Thyroid gland (tissue), 4 donors: ENCODE measurements around the gene CA6.

Experiments used
- POLR2A ChIP-seq, 2 donors: fragments of 450-650 bp; IDR thresholded peaks; one replicate each; pipeline ENCODE4 v1.6.1; 2017; ENCODE audit warnings: antibody characterized with exemption in 2 of 2, mild to moderate bottlenecking in 2 of 2, moderate library complexity in 1 of 2
- TF ChIP-seq, protein P1 (sequence below), 6 experiments: fragments of 200-600 bp in 3 of 6; fragments of 450-650 bp in 3 of 6; sonication (generic) in 3 of 6; IDR thresholded peaks; one replicate each; pipeline ENCODE4 v1.5.1; 2016 to 2019; ENCODE audit warnings: antibody characterized with exemption in 6 of 6, mild to moderate bottlenecking in 2 of 6, inconsistent platforms in 1 of 6, moderate library complexity in 1 of 6

- TF ChIP-seq, protein P1, sequence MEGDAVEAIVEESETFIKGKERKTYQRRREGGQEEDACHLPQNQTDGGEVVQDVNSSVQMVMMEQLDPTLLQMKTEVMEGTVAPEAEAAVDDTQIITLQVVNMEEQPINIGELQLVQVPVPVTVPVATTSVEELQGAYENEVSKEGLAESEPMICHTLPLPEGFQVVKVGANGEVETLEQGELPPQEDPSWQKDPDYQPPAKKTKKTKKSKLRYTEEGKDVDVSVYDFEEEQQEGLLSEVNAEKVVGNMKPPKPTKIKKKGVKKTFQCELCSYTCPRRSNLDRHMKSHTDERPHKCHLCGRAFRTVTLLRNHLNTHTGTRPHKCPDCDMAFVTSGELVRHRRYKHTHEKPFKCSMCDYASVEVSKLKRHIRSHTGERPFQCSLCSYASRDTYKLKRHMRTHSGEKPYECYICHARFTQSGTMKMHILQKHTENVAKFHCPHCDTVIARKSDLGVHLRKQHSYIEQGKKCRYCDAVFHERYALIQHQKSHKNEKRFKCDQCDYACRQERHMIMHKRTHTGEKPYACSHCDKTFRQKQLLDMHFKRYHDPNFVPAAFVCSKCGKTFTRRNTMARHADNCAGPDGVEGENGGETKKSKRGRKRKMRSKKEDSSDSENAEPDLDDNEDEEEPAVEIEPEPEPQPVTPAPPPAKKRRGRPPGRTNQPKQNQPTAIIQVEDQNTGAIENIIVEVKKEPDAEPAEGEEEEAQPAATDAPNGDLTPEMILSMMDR (IDR thresholded peaks at IDR 0.05): no peak
- no peak for TF ChIP-seq POLR2A (IDR thresholded peaks at IDR 0.05)
These were observed 34.0 kb upstream of the CA6 start for GRCh38 chr1:8911416-8912309.
